Measurements from ENCODE around the gene TRAF3IP1. TPM values are rescaled to one million over a fixed set of nuclear protein-coding genes. Genes with fewer than 3 reads are reported as not detected.
"Not testable (repeated sequence)": the region's sequence is repeated elsewhere in the genome, so short reads cannot be mapped to it uniquely, and the experiment has no call there.

TRAF3IP1 gene
- total RNA-seq, 1 donor from 2014 or later, result 9.4 TPM

GRCh38 chr2:238321467-238321866 lies 1.1 kb downstream of the TRAF3IP1 start:
- TF ChIP-seq, protein P1, sequence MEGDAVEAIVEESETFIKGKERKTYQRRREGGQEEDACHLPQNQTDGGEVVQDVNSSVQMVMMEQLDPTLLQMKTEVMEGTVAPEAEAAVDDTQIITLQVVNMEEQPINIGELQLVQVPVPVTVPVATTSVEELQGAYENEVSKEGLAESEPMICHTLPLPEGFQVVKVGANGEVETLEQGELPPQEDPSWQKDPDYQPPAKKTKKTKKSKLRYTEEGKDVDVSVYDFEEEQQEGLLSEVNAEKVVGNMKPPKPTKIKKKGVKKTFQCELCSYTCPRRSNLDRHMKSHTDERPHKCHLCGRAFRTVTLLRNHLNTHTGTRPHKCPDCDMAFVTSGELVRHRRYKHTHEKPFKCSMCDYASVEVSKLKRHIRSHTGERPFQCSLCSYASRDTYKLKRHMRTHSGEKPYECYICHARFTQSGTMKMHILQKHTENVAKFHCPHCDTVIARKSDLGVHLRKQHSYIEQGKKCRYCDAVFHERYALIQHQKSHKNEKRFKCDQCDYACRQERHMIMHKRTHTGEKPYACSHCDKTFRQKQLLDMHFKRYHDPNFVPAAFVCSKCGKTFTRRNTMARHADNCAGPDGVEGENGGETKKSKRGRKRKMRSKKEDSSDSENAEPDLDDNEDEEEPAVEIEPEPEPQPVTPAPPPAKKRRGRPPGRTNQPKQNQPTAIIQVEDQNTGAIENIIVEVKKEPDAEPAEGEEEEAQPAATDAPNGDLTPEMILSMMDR (IDR thresholded peaks at IDR 0.05; ENCODE audit: insufficient read depth, low read length, poor library complexity, severe bottlenecking), result no peak
- Histone ChIP-seq H3K4me3 (ENCODE audit: low read depth, low read length) (peak overlapping the region; percentile 78), H3K36me3 (ENCODE audit: control insufficient read depth, insufficient read depth, low read length) (no peaks in the 10 kb centered on the region), H3K27me3 (ENCODE audit: control insufficient read depth, insufficient read depth, low read length) (no peaks in the 10 kb centered on the region)
- DNase-seq (ENCODE audit: low read depth), result no peak

GRCh38 chr2:238322001-238322411 lies 1.7 kb downstream of the TRAF3IP1 start:
- TF ChIP-seq, protein P1 (IDR thresholded peaks at IDR 0.05; ENCODE audit: insufficient read depth, low read length, poor library complexity, severe bottlenecking), result no peak
- no peaks in the 10 kb centered on the region for H3K36me3 ChIP-seq (ENCODE audit: control insufficient read depth, insufficient read depth, low read length)
- H3K4me3 ChIP-seq (ENCODE audit: low read depth, low read length), result no peak overlapping the region
- H3K27me3 ChIP-seq (ENCODE audit: control insufficient read depth, insufficient read depth, low read length), result no peaks in the 10 kb centered on the region
- no peak for DNase-seq (ENCODE audit: low read depth)

- DNase-seq (ENCODE audit: low read depth); H3K4me3 ChIP-seq (ENCODE audit: low read depth, low read length); H3K36me3 ChIP-seq (ENCODE audit: control insufficient read depth, insufficient read depth, low read length); H3K27me3 ChIP-seq (ENCODE audit: control insufficient read depth, insufficient read depth, low read length): not testable (repeated sequence)
Observed at GRCh38 chr2:238324248-238324647, 3.9 kb downstream of the TRAF3IP1 start.

DNA sequence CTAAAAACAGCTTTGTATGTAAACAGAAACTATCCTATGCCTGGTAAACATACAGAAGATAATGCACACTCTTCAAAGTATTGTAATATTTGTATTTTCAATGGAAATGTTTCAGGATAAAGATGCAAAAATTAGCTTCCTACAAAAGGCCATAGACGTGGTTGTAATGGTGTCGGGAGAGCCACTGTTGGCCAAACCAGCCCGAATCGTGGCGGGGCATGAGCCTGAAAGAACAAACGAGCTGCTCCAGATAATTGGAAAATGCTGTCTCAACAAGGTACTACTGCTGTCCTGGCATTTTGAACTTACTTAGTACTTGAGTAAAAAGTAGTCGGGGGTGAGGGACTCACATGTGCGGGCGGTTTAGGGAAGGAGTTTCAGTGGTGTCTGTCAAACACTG lies 5.4 kb downstream of the TRAF3IP1 start:
- no peak overlapping the region for H3K4me3 ChIP-seq (ENCODE audit: low read depth, low read length)
- no peaks in the 10 kb centered on the region for H3K36me3 ChIP-seq (ENCODE audit: control insufficient read depth, insufficient read depth, low read length)
- H3K27me3 ChIP-seq (ENCODE audit: control insufficient read depth, insufficient read depth, low read length), result no peaks in the 10 kb centered on the region
- TF ChIP-seq, protein P1 (IDR thresholded peaks at IDR 0.05; ENCODE audit: insufficient read depth, low read length, poor library complexity, severe bottlenecking), result no peak
- DNase-seq (ENCODE audit: low read depth), result no peak

DNA sequence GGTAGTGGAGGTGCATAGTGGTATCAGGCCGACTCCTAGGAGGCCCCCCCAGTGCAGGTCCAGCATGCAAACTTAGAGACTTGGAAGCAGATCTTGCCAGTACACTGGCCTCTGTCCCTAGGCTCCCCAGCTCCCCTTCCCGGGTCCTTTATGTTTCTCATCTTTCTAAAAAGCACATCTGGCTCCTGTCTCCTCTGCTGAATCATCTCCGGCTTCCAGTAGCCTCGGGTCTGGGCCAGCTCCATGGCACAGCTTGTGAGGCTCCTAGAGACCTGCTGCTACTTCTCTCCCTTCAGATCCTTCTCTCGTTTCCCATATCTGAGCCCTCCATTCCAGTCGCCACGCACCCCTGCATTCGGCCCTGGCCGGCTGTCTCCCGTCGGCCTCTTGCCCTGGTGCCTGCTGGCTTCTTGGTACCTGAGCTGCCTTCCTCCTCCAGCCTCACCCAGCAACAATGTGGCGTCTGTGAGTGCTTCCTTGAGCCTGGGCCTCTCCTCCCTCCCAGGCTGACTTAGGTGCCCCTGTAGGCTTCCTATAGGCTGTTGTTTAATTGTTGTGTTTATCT lies 6.6 kb downstream of the TRAF3IP1 start:
- no peak for DNase-seq (ENCODE audit: low read depth)
- TF ChIP-seq, protein P1 (IDR thresholded peaks at IDR 0.05; ENCODE audit: insufficient read depth, low read length, poor library complexity, severe bottlenecking), result no peak
- Histone ChIP-seq H3K4me3 (ENCODE audit: low read depth, low read length) (no peak overlapping the region), H3K36me3 (ENCODE audit: control insufficient read depth, insufficient read depth, low read length) (peaks cover 1% of the 10 kb centered on the region), H3K27me3 (ENCODE audit: control insufficient read depth, insufficient read depth, low read length) (no peaks in the 10 kb centered on the region)

GRCh38 chr2:238327751-238328150 lies 7.4 kb downstream of the TRAF3IP1 start:
- TF ChIP-seq, protein P1 (IDR thresholded peaks at IDR 0.05; ENCODE audit: insufficient read depth, low read length, poor library complexity, severe bottlenecking), result no peak
- DNase-seq (ENCODE audit: low read depth), result no peak
- Histone ChIP-seq H3K27me3 (ENCODE audit: control insufficient read depth, insufficient read depth, low read length) (no peaks in the 10 kb centered on the region), H3K36me3 (ENCODE audit: control insufficient read depth, insufficient read depth, low read length) (peaks cover 1% of the 10 kb centered on the region), H3K4me3 (ENCODE audit: low read depth, low read length) (no peak overlapping the region)

Measured in kidney epithelial cell (primary cell).